H9 (cell line): ENCODE measurements around the gene ABHD16B. TPM values are rescaled to one million over a fixed set of nuclear protein-coding genes. Genes with fewer than 3 reads are reported as not detected.

Source experiments
- DNase-seq: peaks from one replicate; pipeline ENCODE4 v3.0.0-alpha.2; 2017
- H2AFZ ChIP-seq: one replicate; pipeline ENCODE4 v1.6.1; 2013; ENCODE audit warnings: mild to moderate bottlenecking, low read length, control low read depth, moderate library complexity
- H2AK5ac ChIP-seq: 2 replicates; pipeline ENCODE4 v1.6.1; 2013; ENCODE audit warnings: low read length, control low read depth, mixed read lengths; ENCODE audit not compliant: insufficient read length
- H2BK120ac ChIP-seq: one replicate; pipeline ENCODE4 v1.6.1; 2013; ENCODE audit warnings: low read depth, mild to moderate bottlenecking, low read length, control low read depth, inconsistent platforms; ENCODE audit not compliant: poor library complexity, severe bottlenecking
- H2BK12ac ChIP-seq: 2 replicates; pipeline ENCODE4 v1.6.1; 2013; ENCODE audit warnings: low read length, control low read depth, mixed read lengths, low read depth; ENCODE audit not compliant: insufficient read length
- H2BK15ac ChIP-seq: 2 replicates; pipeline ENCODE4 v1.6.1; 2013; ENCODE audit warnings: low read depth, low read length, control low read depth
- H2BK20ac ChIP-seq: one replicate; pipeline ENCODE4 v1.6.1; 2013; ENCODE audit warnings: low read depth, mild to moderate bottlenecking, low read length, control low read depth, inconsistent platforms; ENCODE audit not compliant: poor library complexity, severe bottlenecking
- H2BK5ac ChIP-seq: 2 replicates; pipeline ENCODE4 v1.6.1; 2013; ENCODE audit warnings: low read length, control low read depth, mixed read lengths; ENCODE audit not compliant: insufficient read length
- H3K14ac ChIP-seq: 2 replicates; pipeline ENCODE4 v1.6.1; 2013; ENCODE audit warnings: low read length, control low read depth; ENCODE audit not compliant: insufficient read depth
- H3K18ac ChIP-seq: 2 replicates; pipeline ENCODE4 v1.6.1; 2013; ENCODE audit warnings: low read depth, mild to moderate bottlenecking, mixed read lengths, low read length, control low read depth; ENCODE audit not compliant: insufficient read length
- H3K23ac ChIP-seq: 2 replicates; pipeline ENCODE4 v1.6.1; 2013; ENCODE audit warnings: low read length, control low read depth, mixed read lengths, low read depth; ENCODE audit not compliant: insufficient read length
- H3K23me2 ChIP-seq: 2 replicates; pipeline ENCODE4 v1.6.1; 2013; ENCODE audit warnings: low read depth, mild to moderate bottlenecking, mixed read lengths, low read length, control low read depth; ENCODE audit not compliant: insufficient read length, poor library complexity, severe bottlenecking
- H3K27ac ChIP-seq: 2 replicates; pipeline ENCODE4 v1.5.1; 2013; ENCODE audit warnings: low read length, control low read depth, mixed read lengths, low read depth; ENCODE audit not compliant: insufficient read length
- H3K27me3 ChIP-seq: 2 replicates; pipeline ENCODE4 v1.6.1; 2013; ENCODE audit warnings: low read length, control low read depth, inconsistent platforms; ENCODE audit not compliant: insufficient read depth
- H3K4ac ChIP-seq: 2 replicates; pipeline ENCODE4 v1.6.1; 2013; ENCODE audit warnings: low read depth, mild to moderate bottlenecking, control low read depth, inconsistent platforms, low read length, moderate library complexity
- H3K4me1 ChIP-seq: 2 replicates; pipeline ENCODE4 v1.6.1; 2013; ENCODE audit warnings: low read length, control low read depth, inconsistent platforms; ENCODE audit not compliant: insufficient read depth
- H3K4me2 ChIP-seq: 2 replicates; pipeline ENCODE4 v1.6.1; 2013; ENCODE audit warnings: low read length, control low read depth, mixed read lengths; ENCODE audit not compliant: insufficient read length, insufficient read depth
- H3K56ac ChIP-seq: 2 replicates; pipeline ENCODE4 v1.6.1; 2013; ENCODE audit warnings: low read depth, mild to moderate bottlenecking, mixed read lengths, low read length, control low read depth; ENCODE audit not compliant: insufficient read length
- H3K79me1 ChIP-seq: 2 replicates; pipeline ENCODE4 v1.6.1; 2013; ENCODE audit warnings: low read depth, mild to moderate bottlenecking, moderate library complexity, low read length, control low read depth, inconsistent platforms; ENCODE audit not compliant: insufficient read depth, poor library complexity, severe bottlenecking
- H3K79me2 ChIP-seq: 2 replicates; pipeline ENCODE4 v1.6.1; 2013; ENCODE audit warnings: low read length, control low read depth, inconsistent platforms; ENCODE audit not compliant: insufficient read depth
- H3K9ac ChIP-seq: 2 replicates; pipeline ENCODE4 v1.6.1; 2013; ENCODE audit warnings: low read length, control low read depth, mixed read lengths; ENCODE audit not compliant: insufficient read length; ENCODE audit errors: extremely low read depth
- H3K9me3 ChIP-seq: one replicate; pipeline ENCODE4 v1.6.1; 2013; ENCODE audit warnings: low read depth, low read length, inconsistent platforms; ENCODE audit not compliant: control insufficient read depth
- H3T11ph ChIP-seq: one replicate; pipeline ENCODE4 v1.6.1; 2013; ENCODE audit warnings: mild to moderate bottlenecking, low read length, control low read depth, inconsistent platforms
- H4K20me1 ChIP-seq: one replicate; pipeline ENCODE4 v1.6.1; 2013; ENCODE audit not compliant: control insufficient read depth, insufficient read length, insufficient read depth
- H4K5ac ChIP-seq: 2 replicates; pipeline ENCODE4 v1.6.1; 2013; ENCODE audit warnings: low read depth, mild to moderate bottlenecking, mixed read lengths, low read length, control low read depth; ENCODE audit not compliant: insufficient read length
- H4K8ac ChIP-seq: replicated peaks from 2 replicates; pipeline ENCODE4 v1.6.1; 2013; ENCODE audit warnings: low read length, control low read depth, mixed read lengths, low read depth; ENCODE audit not compliant: insufficient read length
- H4K91ac ChIP-seq: 2 replicates; pipeline ENCODE4 v1.6.1; 2013; ENCODE audit warnings: low read depth, mild to moderate bottlenecking, moderate library complexity, mixed read lengths, low read length, control low read depth; ENCODE audit not compliant: insufficient read length
- H3K27ac Mint-ChIP-seq, 3 experiments: 2 replicates in 2 of 3; 3 replicates in 1 of 3; pipeline ENCODE4 v1.8.0; 2020 to 2021; ENCODE audit warnings: mixed read lengths in 3 of 3, mild to moderate bottlenecking in 1 of 3, moderate library complexity in 1 of 3
- H3K27me3 Mint-ChIP-seq: 2 replicates; pipeline ENCODE4 v1.8.0; 2021; ENCODE audit warnings: low read depth, mild to moderate bottlenecking, moderate library complexity, mixed read lengths
- H3K36me3 Mint-ChIP-seq, 3 experiments: 2 replicates in 2 of 3; 3 replicates in 1 of 3; pipeline ENCODE4 v1.8.0; 2020 to 2021; ENCODE audit warnings: low read depth in 3 of 3, mixed read lengths in 3 of 3; ENCODE audit not compliant: insufficient read depth in 1 of 3
- H3K4me1 Mint-ChIP-seq, 2 experiments: 2 replicates each; pipeline ENCODE4 v1.8.0; 2020; ENCODE audit warnings: mixed read lengths in 2 of 2
- H3K4me3 Mint-ChIP-seq, 2 experiments: 2 replicates in 1 of 2; 3 replicates in 1 of 2; pipeline ENCODE4 v1.8.0; 2020 to 2021; ENCODE audit warnings: mild to moderate bottlenecking in 2 of 2, mixed read lengths in 2 of 2, moderate library complexity in 1 of 2
- H3K9me3 Mint-ChIP-seq, 2 experiments: 2 replicates in 1 of 2; 3 replicates in 1 of 2; pipeline ENCODE4 v1.8.0; 2020; ENCODE audit warnings: mild to moderate bottlenecking in 2 of 2, mixed read lengths in 2 of 2, moderate library complexity in 1 of 2
- CTCF ChIP-seq: fragments of 200-600 bp; sonication (generic); conservative IDR thresholded peaks from 3 replicates; pipeline ENCODE4 v1.8.0; 2021; ENCODE audit warnings: antibody characterized with exemption, mild to moderate bottlenecking
- WGBS: extraction: QIAGEN DNeasy Blood & Tissue Kit; methylation state at CpG from one replicate; pipeline ENCODE4 v1.1.7; 2013; ENCODE audit warnings: missing lambda C conversion rate, low lambda C conversion rate, mixed read lengths; ENCODE audit not compliant: insufficient read length; ENCODE audit errors: extremely low coverage; 5-methylcytosine and 5-hydroxymethylcytosine counted together
- total RNA-seq: library from RNA; stranded (reverse); gene quantifications from 2 replicates; pipeline ENCODE4 v1.2.1, GENCODE V29; 2021

ABHD16B gene
- total RNA-seq, 1 experiment from 2014 or later, result not detected

GRCh38 chr20:63855363-63856097, 5.8 kb upstream of the ABHD16B start:
- peaks cover 2% of the 10 kb centered on the region; the same call in 1 of the 2 replicates for H3K4me1 ChIP-seq
- H3K4me2 ChIP-seq, result peak overlapping the region; percentile 18
- H2BK15ac ChIP-seq, result no peak overlapping the region
- H3K14ac ChIP-seq, result no peak overlapping the region; the same call in none of the 2 replicates
- H2AK5ac ChIP-seq, result no peak overlapping the region
- Mint-ChIP-seq H3K9me3 (no peaks in the 10 kb centered on the region), H3K4me1 (peaks cover 23 to 44% of the 10 kb centered on the region in 2 experiments), H3K27ac (no peak overlapping the region), H3K27me3 (peaks cover 7% of the 10 kb centered on the region), H3K36me3 (peaks cover 0 to under 1% (median 0%) of the 10 kb centered on the region in 3 experiments; a peak in 1 of 7 replicates), H3K4me3 (no peak overlapping the region)
- no peaks in the 10 kb centered on the region for H3K79me1 ChIP-seq
- H3K23ac ChIP-seq, result no peak overlapping the region
- H4K20me1 ChIP-seq, result no peaks in the 10 kb centered on the region
- DNase-seq, result no peak
- TF ChIP-seq CTCF, result no peak
- H3K56ac ChIP-seq, result no peak overlapping the region
- no peaks in the 10 kb centered on the region for H3K27me3 ChIP-seq
- no peaks in the 10 kb centered on the region for H3K9me3 ChIP-seq
- H4K8ac ChIP-seq, result no peak overlapping the region
- no peak overlapping the region for H2BK5ac ChIP-seq
- H2AFZ ChIP-seq, result no peak overlapping the region
- no peak overlapping the region for H4K91ac ChIP-seq
- no peak overlapping the region for H3K4ac ChIP-seq
- H3K23me2 ChIP-seq, result no peaks in the 10 kb centered on the region
- H3T11ph ChIP-seq, result no peak overlapping the region
- WGBS, result no CpG with 5 or more reads among the region's 36 CpGs
- no peak overlapping the region for H3K9ac ChIP-seq
- H3K18ac ChIP-seq, result peak overlapping the region; percentile 13
- H3K27ac ChIP-seq, result no peak overlapping the region
- H4K5ac ChIP-seq, result no peak overlapping the region
- no peaks in the 10 kb centered on the region for H3K79me2 ChIP-seq
- H2BK120ac ChIP-seq, result no peak overlapping the region
- H2BK12ac ChIP-seq, result no peak overlapping the region
- H2BK20ac ChIP-seq, result no peak overlapping the region
